Iris pigment epithelial cell (primary cell): ENCODE measurements around the gene CYS1.

ENCODE experiments used
- DNase-seq: peaks from one replicate; pipeline ENCODE4 v3.0.0-alpha.2; 2011; ENCODE audit warnings: low read depth

The CYS1 gene

DNA sequence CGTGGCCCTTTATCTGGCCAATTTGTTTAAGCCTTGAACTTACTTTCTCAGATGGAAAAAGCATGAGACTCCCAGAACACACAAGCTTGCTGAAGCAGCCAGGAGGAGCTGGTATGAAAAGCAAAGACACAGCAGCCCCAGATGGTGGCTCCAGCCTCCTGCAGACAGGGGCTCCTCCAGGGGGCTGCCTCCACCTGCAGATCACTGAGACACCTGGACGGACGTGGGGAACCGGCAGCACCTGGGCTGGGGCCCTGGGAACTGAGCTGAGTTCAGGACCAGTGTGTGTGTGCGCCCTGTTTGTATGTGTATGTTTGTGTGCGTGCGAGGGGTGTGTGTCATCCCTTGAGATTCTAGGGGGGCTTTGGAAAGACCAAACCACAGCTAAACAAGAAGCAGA is 8.6 kb downstream of the CYS1 start:
- DNase-seq, result no peak

DNA sequence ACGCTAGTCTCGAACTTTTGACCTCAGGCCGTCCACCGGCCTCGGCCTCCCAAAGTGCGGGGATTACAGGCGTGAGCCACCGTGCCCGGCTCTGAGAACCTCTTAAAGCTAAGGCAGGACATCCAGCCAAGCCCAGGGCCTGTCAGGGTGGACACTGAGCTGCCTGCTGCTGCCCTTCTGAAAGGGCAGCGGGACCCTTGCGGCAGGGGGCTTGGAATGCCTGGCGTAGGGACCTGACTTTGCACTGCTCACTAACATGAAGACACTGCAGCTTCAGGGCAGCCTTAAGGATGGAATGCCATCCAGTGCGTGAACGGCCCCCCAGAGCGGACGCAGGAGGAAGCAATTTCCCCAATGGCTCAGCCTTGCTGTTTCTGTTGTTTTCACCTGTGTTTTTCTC is 9.0 kb downstream of the CYS1 start:
- no peak for DNase-seq

DNA sequence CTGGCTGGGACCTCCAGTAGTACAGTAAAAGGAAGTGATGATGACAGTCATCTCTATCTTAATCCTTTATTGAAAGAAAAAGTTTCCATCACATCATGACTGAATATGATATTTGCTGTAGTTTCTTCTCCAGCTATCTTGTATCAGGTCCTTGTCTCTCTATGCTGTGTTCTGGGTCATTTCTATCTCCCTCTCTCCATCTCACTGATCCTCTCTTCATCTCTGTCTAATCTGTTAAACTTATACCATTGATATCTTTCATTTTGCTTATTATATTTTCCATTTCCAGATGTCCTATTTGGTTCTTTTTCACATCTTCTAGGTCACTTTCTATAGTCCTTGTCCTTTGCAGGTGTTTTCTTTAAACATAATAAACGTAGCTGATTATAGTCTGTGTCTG is 12.3 kb downstream of the CYS1 start:
- DNase-seq, result no peak

DNA sequence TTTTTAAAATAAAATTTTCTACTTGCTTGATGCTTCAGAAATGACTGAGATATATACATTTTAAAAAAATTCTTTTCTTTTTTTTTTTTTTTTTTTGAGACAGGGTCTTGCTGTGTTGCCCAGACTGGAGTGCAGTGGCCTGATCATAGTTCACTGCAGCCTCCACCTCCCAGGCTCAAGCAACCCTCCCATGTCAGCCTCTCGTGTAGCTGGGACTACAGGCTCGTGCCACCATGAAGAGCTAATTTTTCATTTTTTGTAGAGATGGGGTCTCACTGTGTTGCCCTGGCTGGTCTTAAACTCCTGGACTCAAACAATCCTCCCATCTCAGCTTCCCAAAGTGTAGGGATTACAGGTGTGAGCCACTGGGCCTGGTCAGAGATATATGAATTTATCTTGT is 12.9 kb downstream of the CYS1 start:
- no peak for DNase-seq

DNA sequence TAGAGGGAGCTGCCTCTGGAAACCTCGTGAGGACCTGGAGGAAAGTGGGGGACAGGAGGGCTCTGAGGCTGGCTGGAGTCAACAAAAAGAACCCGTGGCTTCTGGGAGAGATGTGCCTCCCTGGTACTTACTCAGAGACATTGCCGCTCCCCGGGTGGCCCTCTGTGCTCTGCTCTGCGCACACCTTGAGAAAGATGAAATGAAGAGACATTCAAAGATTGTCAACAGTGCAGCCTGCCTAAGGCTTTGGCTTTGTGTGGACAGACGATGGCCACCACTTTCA is 14.5 kb downstream of the CYS1 start:
- no peak for DNase-seq

DNA sequence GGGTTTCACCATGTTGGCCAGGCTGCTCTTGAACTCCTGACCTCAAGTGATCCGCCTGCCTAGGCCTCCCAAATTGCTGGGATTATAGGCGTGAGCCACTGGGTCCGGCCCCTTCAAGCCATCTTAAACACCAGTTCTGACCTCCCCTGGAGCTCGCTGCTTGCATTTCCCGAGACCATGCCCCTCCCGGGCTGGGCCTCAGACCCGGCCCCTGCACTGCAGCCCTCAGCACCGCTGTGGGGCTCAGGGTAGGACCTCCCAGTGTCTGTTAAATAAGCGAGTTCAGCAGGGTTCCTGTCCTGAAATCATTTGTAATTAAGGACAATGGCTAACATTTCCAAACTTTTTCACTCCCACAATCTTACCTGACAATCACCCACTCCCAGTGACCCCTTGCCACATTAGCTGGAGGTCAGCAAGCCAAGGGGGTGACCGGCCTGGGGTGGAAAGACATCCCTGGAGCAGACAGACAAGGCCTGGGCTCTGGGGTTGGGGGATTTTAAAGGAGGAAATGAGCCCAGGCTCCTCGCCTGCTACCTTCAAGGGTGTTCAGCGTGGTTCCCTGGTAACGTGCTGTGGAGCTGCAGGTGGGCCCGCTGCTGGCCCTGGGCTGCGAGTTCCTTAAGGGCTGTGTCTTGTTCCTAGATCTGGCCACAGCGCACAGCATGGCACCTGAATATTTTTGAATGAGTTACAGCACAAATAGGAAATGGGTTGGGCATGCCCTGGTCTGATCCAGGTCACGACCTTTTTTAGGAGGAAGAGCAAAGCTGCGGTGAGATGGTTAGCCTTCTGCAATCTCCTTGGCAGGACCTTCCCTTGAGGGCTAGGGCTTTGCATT is 15.1 kb downstream of the CYS1 start:
- no peak for DNase-seq

DNA sequence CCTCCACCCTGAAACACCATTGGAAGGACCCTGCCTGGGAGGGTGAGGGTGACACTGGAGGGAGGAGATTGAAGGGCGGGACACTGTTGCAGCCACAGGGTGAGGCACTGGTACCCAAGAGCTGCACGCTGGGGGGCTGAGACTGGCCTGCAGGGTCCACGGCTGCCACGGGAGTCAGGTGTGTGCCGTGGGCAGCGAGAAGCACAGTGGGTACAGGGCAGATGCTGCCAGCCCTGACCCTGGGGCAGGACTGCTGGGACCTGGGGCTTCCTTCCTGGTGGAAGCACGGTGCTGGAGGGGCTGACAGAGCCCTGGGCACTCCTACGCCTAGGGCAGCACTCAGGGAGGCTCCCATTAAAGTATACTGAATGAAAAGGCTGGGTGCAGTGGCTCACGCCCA is 16.6 kb downstream of the CYS1 start:
- no peak for DNase-seq

DNA sequence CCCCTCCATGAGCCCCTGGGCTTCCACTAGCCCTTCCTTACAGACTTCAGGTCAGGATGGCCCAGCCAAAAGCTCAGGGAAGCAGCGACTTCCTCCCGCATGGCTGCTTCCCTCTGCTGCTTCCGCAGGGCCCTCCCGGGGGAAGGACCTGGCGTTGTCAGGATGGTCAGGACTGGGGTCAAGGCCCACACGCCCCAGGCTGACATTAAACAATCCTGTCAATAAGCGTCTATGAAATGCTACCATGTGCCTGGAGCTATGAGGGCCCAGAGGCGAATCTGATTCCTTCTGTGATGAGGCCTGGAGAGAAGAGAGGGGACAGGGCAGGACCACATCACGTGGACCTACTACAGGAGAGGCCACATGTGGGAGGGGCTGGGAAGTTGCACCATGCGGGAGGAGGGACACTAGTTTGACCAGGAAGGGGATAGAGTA is 17.3 kb downstream of the CYS1 start:
- DNase-seq, result no peak

DNA sequence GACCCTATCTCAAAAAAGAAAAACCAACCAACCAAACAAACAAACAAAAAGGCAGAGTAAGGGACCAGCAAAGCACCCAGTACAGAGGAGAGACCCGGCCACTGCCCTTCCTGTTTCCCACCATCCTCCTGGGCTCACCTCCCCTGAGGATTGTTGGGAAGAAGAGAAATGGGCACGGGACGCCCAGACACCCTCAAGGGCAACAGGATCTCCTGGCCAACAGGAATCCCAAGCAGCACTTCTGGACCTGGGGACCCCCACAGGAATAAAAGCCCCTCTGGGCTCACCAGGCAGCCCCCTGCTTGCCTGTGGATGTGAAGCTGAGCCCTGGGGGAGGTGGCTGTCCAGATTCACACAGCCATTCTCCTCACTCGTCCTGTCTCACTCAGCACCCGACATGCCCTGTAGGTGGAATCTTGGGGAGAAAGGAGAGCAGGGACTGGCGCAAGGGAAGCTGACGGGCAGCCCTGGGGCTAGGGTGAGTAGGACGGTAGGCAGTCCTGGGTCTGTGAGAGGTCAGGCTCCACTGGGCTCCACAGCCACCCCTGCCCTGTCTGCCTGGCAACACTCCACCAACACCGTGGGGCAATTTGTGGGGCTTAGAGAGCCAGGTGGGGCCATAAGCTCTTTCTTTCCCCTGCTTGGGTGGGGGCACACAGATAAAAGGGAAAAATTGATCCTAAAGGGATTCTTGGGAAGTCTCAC is 18.8 kb downstream of the CYS1 start:
- DNase-seq, result no peak

DNA sequence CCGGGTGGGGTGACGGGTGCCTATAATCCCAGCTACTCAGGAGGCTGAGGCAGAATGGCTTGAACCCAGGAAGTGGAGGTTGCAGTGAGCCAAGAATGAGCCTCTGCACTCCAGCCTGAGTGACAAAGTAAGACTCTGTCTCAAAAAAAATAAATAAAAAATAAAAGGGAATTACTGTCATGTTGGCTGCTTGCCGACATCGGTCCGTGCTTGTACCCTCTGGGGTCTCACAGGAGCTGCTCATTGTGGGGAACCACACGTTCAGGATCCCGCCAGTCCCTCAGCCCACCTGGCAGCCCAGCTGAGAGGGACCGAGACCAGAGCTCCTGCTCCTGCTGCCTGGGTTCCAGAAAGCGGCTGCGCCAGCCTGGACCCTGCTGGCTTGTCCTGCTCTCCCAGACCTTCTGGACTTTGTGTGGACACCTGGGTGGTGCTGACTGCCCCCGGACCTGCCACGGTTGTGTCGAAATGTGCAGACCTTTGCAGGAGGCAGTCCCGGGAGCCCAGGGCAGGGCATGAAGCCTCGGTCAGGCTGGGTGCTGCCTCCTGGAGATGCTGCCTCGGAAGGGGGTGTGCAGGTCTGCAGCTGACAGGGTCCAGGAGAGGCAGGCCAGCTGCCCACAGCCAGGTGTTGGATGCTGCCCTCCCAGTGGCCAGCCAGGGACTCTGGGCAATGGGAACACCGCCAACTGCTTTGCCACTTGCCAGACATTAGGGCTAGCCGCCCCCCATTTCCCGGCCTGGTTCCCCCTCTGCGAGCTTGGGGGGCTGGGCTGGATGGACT is 20.5 kb downstream of the CYS1 start:
- no peak for DNase-seq

DNA sequence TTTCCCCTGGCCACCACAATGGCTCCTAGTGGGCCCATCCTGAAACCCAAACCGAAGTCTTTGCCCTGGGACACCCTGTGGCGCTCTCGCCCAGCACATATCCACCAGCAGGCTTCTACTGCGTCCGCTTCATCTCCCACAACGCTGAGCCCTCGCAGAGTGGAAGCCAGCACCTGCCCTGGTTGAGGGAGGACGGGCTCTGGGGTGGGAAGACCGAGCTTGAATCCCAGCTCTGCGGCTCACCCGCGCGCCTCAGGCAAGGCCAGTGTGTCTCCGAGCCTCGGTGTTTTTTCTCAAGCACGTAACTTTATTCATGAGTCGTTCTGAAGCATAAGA is 21.2 kb downstream of the CYS1 start:
- no peak for DNase-seq

DNA sequence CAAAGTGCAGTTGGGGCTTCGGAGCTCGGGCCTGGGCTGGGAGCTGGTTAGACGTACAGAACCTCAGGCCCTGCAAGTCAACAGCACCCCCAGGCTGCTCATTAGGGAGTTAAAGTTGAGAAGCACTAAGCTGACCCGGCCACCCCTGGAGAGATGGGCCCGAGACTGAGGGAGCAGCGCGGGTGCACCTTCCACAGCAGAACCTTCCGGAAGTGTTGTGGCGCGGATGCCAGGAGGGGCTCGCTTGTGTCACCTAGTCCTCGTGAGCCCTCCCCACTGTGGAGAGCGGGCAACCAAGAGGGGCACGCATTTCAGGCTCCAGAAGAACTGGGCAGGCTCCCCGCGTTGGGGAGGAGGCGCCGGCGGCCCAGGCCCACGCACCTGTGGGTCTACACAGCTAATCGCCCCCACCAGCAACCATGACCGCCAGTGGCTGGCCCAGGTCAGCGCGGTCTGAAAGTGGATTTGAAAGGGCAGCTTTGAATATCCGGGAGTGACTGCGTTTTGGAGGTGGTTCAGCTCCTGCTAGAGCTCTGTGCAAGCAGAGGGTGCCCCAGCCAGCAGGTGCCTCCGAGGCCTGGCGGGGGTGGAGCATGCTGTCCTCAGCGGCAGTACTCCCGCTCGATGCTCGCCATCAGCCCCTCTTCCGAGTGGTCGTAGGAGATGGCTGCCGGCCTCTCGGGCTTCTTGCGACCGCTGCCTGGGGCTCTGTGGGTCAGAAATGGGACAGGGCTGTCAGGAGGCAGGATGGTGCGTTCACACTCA is 21.8 kb downstream of the CYS1 start:
- no peak for DNase-seq

DNA sequence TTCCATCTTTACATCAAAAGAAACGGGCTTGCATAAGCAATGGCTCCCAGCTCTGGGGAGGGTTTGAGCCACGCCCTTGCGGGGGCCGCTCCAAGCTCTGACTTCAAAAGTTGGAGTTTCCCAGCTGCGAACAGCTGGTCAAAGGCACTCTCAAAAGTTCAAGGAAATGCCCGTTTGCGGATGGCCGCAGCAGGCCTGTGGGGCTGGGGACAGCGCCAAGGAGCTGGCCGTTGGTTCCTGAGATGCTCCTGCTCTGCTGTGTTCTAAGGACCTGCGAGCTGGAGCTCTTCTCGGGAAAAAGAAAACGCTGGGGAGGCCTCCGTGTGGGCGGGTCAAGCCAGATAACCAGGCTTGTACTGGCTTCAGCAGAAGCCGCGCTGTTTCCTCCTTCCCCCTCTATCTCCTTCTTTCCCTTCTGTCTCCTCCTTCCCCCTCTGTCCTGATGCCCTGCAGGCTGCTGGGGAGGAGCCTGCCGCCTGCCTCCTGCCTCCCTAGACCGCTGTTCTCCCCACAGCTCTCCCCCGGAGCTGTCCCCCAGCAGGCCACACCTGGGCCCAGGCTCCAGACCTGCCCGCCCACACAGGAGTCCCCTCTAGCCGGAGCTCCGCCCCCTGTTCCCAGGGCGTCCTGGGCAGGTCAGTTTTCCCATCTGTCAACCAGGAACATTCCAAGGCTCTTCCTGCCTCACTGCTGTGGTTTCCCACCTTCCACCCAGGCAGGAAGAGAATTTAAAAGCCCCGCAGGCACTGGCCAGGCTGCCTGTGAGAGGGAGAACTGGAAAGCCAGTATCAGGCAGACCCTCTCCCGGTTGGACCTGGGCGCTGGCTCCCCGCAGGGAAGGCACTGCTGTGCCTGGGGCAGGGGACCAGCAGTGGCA is 22.7 kb downstream of the CYS1 start:
- DNase-seq, result peak; percentile 67

DNA sequence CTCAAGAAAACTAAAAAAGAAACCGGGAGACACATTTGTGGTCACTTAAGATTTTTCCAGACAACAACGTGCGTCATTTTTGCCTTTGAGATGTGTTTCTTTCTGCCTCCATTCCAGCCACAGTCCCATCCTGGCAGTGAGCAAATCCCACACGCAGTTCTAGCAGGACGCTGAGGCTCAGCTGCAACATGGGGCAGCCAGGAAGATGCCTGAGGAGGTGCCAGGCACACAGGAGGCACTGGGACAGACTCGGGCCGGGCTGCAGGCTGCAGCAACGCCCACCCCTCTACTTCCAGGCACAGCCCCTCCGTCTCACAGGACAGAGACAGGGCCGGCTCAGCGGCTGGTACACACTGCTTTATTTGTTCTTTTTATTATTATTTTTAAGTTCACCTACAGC is 23.8 kb downstream of the CYS1 start:
- no peak for DNase-seq

DNA sequence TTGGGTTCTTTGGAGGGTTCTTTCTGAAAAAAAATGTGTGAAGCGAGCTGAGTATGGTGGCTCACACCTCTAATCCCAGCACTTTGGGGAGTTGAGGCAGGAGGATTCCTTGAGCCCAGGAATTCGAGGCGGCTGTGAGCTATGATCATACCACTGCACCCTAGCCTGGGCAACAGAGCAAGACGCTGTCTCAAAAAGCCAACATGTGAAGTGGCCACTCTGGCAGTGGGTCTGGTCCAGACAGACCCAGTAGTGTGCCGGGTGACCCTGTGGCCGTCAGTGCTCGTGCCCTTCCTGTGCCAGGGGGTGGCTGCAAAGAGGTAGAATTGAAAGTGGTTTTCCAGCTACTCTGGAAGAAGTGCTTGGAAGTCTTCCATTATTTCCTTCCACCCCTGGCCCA is 25.2 kb downstream of the CYS1 start:
- DNase-seq, result no peak

DNA sequence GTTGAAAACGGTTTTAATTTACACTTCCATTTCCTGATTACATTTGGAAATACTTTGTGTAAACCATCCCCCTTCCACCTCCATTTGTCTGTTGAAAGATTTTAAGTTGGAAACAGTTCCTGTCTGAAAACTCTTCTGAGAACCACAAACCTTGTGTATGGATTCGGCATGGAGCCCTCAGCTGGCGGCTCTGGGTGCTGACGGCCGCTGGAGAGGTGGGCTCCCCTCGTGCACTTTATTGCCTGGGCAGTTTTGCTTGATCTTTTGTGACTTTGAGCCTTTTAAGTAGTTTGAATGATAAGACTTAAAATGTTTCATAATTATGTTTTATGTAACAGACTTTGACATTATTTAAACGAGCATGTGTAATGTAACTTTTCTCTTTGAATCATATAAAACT is 25.8 kb downstream of the CYS1 start:
- no peak for DNase-seq

DNA sequence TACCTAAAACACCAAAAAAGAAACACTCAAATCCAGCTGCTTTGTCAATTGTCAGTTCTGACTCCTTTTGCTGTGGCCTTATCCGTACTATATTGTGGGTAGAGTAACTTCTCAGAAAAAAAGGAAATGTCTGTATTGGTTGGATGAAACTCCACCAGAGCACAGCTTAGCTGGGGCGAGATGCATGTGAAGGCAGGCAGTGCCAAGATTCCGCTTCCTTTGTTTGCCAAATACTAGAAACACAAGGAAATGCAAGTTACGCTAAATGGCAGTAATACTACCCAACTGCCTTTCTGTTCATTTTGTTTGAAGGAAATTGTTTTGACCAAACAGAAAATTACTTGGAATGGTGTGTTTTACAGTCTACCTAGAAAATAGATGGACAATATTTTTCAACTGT is 26.9 kb downstream of the CYS1 start:
- DNase-seq, result no peak

DNA sequence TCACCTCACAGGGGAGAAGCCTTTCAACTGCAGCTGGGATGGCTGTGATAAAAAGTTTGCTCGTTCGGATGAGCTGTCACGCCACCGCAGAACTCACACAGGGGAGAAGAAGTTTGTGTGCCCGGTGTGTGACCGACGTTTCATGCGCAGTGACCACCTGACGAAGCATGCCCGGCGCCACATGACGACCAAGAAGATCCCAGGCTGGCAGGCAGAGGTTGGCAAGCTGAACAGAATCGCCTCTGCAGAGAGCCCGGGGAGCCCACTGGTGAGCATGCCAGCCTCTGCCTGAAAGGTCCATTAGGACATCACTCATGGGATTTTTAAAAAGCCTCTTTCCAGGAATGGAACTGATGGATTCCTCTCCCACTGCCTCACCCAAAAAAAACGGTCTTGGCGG is 28.0 kb downstream of the CYS1 start:
- no peak for DNase-seq

DNA sequence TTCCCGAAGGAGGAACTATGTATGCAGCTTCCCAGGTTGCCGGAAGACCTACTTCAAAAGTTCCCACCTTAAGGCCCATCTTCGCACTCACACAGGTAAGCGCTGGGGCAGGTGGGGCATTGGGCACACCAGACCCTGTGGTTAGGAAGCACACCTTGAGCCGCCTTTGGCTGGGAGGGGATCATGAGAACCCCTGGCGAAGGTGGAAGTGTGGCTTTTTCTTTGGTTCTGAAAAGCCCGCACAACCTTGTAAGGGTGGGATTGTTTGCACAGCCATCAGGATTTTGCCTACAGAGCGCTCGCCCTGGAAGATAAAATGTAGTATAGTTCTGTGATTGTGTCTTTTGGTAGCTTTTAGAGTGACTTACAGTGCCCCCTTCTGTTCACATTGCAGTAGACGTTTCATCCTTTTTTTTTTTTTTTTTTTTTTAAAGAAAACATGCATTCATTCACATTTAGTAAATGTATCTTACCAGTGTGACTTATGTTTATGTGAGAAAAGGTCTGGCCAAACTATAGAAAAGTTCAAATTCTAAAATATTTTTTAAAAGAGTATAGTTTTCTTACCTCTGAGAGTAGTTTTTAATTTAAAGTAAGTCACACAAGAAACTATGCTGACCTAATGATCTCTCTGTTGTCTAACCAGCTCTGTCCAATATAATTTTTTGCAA is 31.6 kb downstream of the CYS1 start:
- DNase-seq, result peak; percentile 50

DNA sequence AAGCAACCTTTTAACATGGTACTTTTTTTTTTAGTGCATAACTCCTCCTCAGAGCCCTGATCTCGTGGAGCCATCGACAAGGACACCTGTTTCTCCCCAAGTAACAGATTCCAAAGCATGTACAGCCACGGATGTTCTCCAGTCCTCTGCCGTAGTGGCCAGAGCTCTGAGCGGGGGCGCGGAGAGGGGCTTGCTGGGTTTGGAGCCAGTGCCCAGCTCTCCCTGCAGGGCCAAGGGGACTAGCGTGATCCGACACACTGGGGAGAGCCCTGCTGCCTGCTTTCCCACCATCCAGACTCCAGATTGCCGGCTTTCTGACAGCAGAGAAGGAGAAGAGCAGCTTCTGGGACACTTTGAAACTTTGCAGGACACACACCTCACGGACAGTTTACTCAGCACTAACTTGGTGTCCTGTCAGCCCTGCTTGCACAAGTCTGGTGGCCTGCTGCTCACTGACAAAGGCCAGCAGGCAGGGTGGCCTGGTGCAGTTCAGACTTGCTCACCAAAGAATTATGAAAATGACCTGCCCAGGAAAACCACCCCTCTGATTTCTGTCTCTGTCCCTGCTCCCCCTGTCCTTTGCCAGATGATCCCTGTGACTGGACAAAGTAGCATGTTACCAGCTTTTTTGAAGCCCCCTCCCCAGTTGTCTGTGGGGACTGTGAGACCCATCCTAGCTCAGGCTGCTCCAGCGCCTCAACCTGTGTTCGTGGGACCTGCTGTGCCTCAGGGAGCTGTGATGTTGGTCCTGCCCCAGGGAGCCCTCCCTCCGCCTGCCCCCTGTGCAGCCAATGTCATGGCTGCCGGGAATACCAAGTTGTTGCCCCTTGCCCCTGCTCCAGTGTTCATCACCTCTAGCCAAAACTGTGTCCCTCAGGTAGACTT is 32.4 kb downstream of the CYS1 start:
- DNase-seq, result no peak
